HCT116 (cell line): ENCODE results near the gene SRGAP3.

Experiments
- CTCF ChIP-seq, 3 experiments: fragments of 200-600 bp in 1 of 3; sonication (generic) in 1 of 3; IDR thresholded peaks in 2 of 3; conservative IDR thresholded peaks in 1 of 3; 2 replicates each; pipeline ENCODE4 v1.5.1; 2012 to 2017; ENCODE audit warnings: low read depth in 2 of 3, low read length in 2 of 3, antibody characterized with exemption in 1 of 3, borderline replicate concordance in 1 of 3, control low read depth in 1 of 3, mild to moderate bottlenecking in 1 of 3, mixed read lengths in 1 of 3, mixed run types in 1 of 3, moderate library complexity in 1 of 3; ENCODE audit not compliant: insufficient read depth in 1 of 3
- EZH2phosphoT487 ChIP-seq: fragments of 200-600 bp; IDR thresholded peaks from 2 replicates; pipeline ENCODE4 v1.6.1; 2018; ENCODE audit warnings: antibody characterized with exemption, borderline replicate concordance
- MAX ChIP-seq: IDR thresholded peaks from 2 replicates; pipeline ENCODE4 v1.6.1; 2012
- REST ChIP-seq: IDR thresholded peaks from 2 replicates; pipeline ENCODE4 v1.6.1; 2012; ENCODE audit warnings: low read depth
- SRF ChIP-seq: IDR thresholded peaks from 2 replicates; pipeline ENCODE4 v1.6.1; 2012; ENCODE audit warnings: low read depth

- TF ChIP-seq CTCF (IDR thresholded peaks at IDR 0.05 in 2 of 3, conservative IDR thresholded peaks at IDR 0.05 in 1 of 3; ENCODE audit: borderline replicate concordance in 1 of 3, insufficient read depth in 1 of 3, low read depth in 2 of 3, low read length in 2 of 3) (no peak), EZH2phosphoT487 (no peak), REST (no peak), SRF (no peak), MAX (no peak)
Measured at GRCh38 chr3:9097495-9097894, 152.0 kb downstream of the SRGAP3 start.
